Esophagus muscularis mucosa (tissue), 4 donors: Measurements from ENCODE around the gene INHBB. TPM values are rescaled to one million over a fixed set of nuclear protein-coding genes. Genes with fewer than 3 reads are reported as not detected.

Source experiments
- DNase-seq: peaks from one replicate; pipeline ENCODE4 v3.0.0-alpha.2; 2017; ENCODE audit errors: extremely low spot score
- H3K27ac ChIP-seq, 4 donors: fragments of 200-600 bp; sonication (generic); replicated peaks in 1 of 4; 1 replicate in 3 of 4; 2 replicates in 1 of 4; pipeline ENCODE4 v1.5.1; 2016 to 2019; ENCODE audit warnings: mild to moderate bottlenecking in 1 of 4
- H3K27me3 ChIP-seq, 4 donors: fragments of 200-600 bp; sonication (generic); one replicate each; pipeline versions ENCODE4 v1.5.1 to v1.6.0; 2016 to 2019
- H3K36me3 ChIP-seq, 4 donors: fragments of 200-600 bp; sonication (generic); one replicate each; pipeline ENCODE4 v1.5.1; 2016 to 2019
- H3K4me1 ChIP-seq, 4 donors: fragments of 200-600 bp; sonication (generic); one replicate each; pipeline ENCODE4 v1.5.1; 2016 to 2019
- H3K4me3 ChIP-seq, 4 donors: fragments of 200-600 bp; sonication (generic); 1 replicate in 2 of 4; 2 replicates in 2 of 4; pipeline ENCODE4 v1.5.1; 2016 to 2019; ENCODE audit warnings: mild to moderate bottlenecking in 4 of 4, moderate library complexity in 1 of 4
- H3K9me3 ChIP-seq, 4 donors: fragments of 200-600 bp; sonication (generic); 1 replicate in 3 of 4; 2 replicates in 1 of 4; pipeline ENCODE4 v1.5.1; 2016 to 2019
- CTCF ChIP-seq, 3 experiments: fragments of 200-600 bp in 2 of 3; fragments of 450-650 bp in 1 of 3; sonication (generic) in 2 of 3; IDR thresholded peaks; one replicate each; pipeline ENCODE4 v1.5.1; 2017 to 2019; ENCODE audit warnings: antibody characterized with exemption in 3 of 3, mild to moderate bottlenecking in 2 of 3, moderate library complexity in 1 of 3
- EP300 ChIP-seq: sonication (generic); formaldehyde crosslinking; IDR thresholded peaks from one replicate; pipeline ENCODE4 v1.6.1; 2017; ENCODE audit warnings: antibody characterized with exemption
- POLR2A ChIP-seq: fragments of 450-650 bp; IDR thresholded peaks from one replicate; pipeline ENCODE4 v1.6.1; 2017; ENCODE audit warnings: antibody characterized with exemption, moderate library complexity, mild to moderate bottlenecking, low read depth
- POLR2AphosphoS5 ChIP-seq, 2 donors: sonication (generic); formaldehyde crosslinking; IDR thresholded peaks; one replicate each; pipeline ENCODE4 v1.6.1; 2017; ENCODE audit warnings: antibody characterized with exemption in 2 of 2
- whole genome bisulfite sequencing: methylation state at CpG from one replicate; pipeline ENCODE4 v1.1.5; 2018; 5-methylcytosine and 5-hydroxymethylcytosine counted together
- intact Hi-C: fragments of 100-400 bp; cut with DNase I; formaldehyde crosslinking; loops from one replicate; pipeline ENCODE4 v1.15.1; 2023
- total RNA-seq, 4 donors: library from RNA; depleted of rRNA; stranded (reverse); fragments of >200 nt; gene quantifications; one replicate each; pipeline versions ENCODE4 v1.1.0 to v1.2.1, GENCODE V29; 2016

INHBB gene
- total RNA-seq, 4 donors from 2014 or later, result 1.2 to 13.9 (median 7.2) TPM

DNA sequence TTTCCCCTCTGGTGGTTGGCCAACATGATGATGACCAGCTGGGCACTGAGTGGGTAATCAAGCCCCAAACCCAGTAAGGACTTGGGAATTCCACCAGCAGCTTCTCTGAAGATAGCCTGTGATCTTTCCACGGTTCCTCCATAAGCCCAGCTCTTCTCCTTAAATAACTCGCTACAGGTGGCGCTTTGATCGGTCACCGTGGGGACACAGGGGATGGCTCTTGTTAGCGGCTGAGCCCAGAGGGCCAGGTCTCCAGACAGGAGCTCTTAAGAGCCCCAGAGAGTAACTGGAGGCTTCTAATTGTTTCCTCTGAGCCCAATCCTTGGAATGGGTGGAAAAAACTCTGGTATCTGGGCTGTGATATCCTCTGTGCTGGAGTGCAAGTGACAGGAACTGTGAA lies 13.6 kb upstream of the INHBB start:
- no peak for TF ChIP-seq CTCF (IDR thresholded peaks at IDR 0.05)
- TF ChIP-seq EP300, result no peak
- TF ChIP-seq POLR2AphosphoS5 (IDR thresholded peaks at IDR 0.05), result no peak
- TF ChIP-seq POLR2A, result no peak
- Histone ChIP-seq H3K4me1 (no peaks in the 10 kb centered on the region), H3K4me3 (no peak overlapping the region), H3K27me3 (peaks cover 0 to 26% (median 0%) of the 10 kb centered on the region in 4 donors), H3K36me3 (no peaks in the 10 kb centered on the region), H3K9me3 (no peaks in the 10 kb centered on the region), H3K27ac (no peak overlapping the region)
- intact Hi-C loops, result no loop called here
- DNase-seq, result no peak
- 88% methylated on average over 6 of the region's 6 CpGs for WGBS

- no peaks in the 10 kb centered on the region for H3K9me3 ChIP-seq
- no peaks in the 10 kb centered on the region for H3K36me3 ChIP-seq
- 100% methylated on average over 1 of the region's 1 CpG for WGBS
- H3K27ac ChIP-seq, result no peak overlapping the region
- H3K4me3 ChIP-seq, result no peak overlapping the region
- intact Hi-C loops, result no loop called here
- TF ChIP-seq EP300 (no peak), CTCF (IDR thresholded peaks at IDR 0.05) (no peak)
- no peaks in the 10 kb centered on the region for H3K4me1 ChIP-seq
- no peak for DNase-seq
- peaks cover 0 to 38% (median 0%) of the 10 kb centered on the region in 4 donors for H3K27me3 ChIP-seq
Measured at GRCh38 chr2:120334068-120334467, 11.9 kb upstream of the INHBB start.

- no peaks in the 10 kb centered on the region for H3K9me3 ChIP-seq
- 88% methylated on average over 8 of the region's 8 CpGs for WGBS
- H3K36me3 ChIP-seq, result no peaks in the 10 kb centered on the region
- H3K4me1 ChIP-seq, result no peaks in the 10 kb centered on the region
- H3K4me3 ChIP-seq, result no peak overlapping the region
- no peak overlapping the region for H3K27ac ChIP-seq
- no peak for DNase-seq
- no peak for TF ChIP-seq POLR2AphosphoS5 (IDR thresholded peaks at IDR 0.05)
- peaks cover 0 to 64% (median 8%) of the 10 kb centered on the region in 4 donors for H3K27me3 ChIP-seq
- intact Hi-C loops, result no loop called here
Measured at GRCh38 chr2:120336749-120337148, 9.2 kb upstream of the INHBB start.

DNA sequence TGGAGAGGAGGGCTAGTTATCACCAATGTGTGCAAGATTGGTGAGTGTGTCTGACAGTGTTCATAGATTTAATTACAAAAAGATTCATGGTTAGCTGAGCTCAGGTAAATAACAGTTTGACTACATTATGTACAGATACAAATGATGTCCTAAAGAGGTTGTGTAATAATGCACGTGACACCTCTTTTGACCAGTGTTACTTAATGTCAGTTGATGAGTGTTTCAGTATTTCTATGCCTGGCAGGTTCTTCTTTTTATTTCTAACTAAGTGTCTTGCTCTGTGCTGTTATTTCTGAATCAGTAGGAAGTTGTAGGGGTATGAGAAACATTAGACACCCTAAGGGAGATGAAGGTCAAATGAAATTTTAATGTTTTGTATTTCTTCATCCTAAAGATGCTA lies 7.9 kb upstream of the INHBB start:
- no peaks in the 10 kb centered on the region for H3K9me3 ChIP-seq
- no peak for DNase-seq
- WGBS, result 62% methylated on average over 1 of the region's 1 CpG
- TF ChIP-seq POLR2AphosphoS5 (IDR thresholded peaks at IDR 0.05) (no peak), POLR2A (no peak), EP300 (no peak), CTCF (IDR thresholded peaks at IDR 0.05) (no peak)
- H3K36me3 ChIP-seq, result no peaks in the 10 kb centered on the region
- no peak overlapping the region for H3K27ac ChIP-seq
- intact Hi-C loops, result no loop called here
- peaks cover 2 to 3% (median 2%) of the 10 kb centered on the region in 4 donors for H3K4me1 ChIP-seq
- H3K27me3 ChIP-seq, result peaks cover 0 to 77% (median 17%) of the 10 kb centered on the region in 4 donors
- H3K4me3 ChIP-seq, result no peak overlapping the region

DNA sequence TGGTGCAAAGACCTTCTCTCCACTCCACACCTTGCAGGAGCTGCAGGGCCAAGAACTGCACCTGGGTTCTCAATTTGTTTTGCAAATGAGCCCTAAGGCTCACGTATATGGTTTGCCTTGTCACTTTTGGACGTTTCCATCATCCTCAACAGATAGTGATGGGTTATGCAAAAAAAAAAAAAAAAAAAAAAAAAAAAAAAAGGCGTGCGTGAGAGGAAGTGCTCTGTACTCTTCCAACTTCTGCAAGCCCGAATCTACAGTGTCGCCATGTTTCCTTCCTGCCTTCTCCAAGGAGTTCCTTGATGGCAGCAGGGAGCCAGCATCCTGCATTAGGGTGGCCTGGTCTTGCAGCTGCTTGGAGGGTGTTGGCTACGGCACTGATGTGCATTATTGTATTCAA lies 4.0 kb upstream of the INHBB start:
- Histone ChIP-seq H3K36me3 (no peaks in the 10 kb centered on the region), H3K4me3 (no peak overlapping the region), H3K27me3 (peaks cover 0 to 93% (median 42%) of the 10 kb centered on the region in 4 donors), H3K4me1 (peaks cover 28 to 41% (median 37%) of the 10 kb centered on the region in 4 donors), H3K27ac (no peak overlapping the region), H3K9me3 (no peaks in the 10 kb centered on the region)
- TF ChIP-seq POLR2A (no peak), CTCF (IDR thresholded peaks at IDR 0.05) (no peak), EP300 (no peak), POLR2AphosphoS5 (IDR thresholded peaks at IDR 0.05) (no peak)
- 58% methylated on average over 7 of the region's 7 CpGs for WGBS
- intact Hi-C loops, result loop anchor here (5.0 to 10.0 kb wide), 2 partner anchors 210 to 733 kb away; no protein-coding TSS in a partner anchor
- no peak for DNase-seq
